Colonic mucosa (tissue), 4 donors: ENCODE results near the gene SCAMP1. TPM values are rescaled to one million over a fixed set of nuclear protein-coding genes. Genes with fewer than 3 reads are reported as not detected.

Experiments used
- DNase-seq: peaks from one replicate; pipeline ENCODE4 v3.0.0-alpha.2; 2020
- H3K27ac ChIP-seq: fragments of 200-600 bp; one replicate; pipeline ENCODE4 v1.8.0; 2021
- H3K27me3 ChIP-seq: fragments of 200-600 bp; one replicate; pipeline ENCODE4 v1.8.0; 2021
- H3K36me3 ChIP-seq: fragments of 200-600 bp; one replicate; pipeline ENCODE4 v1.8.0; 2021
- H3K4me1 ChIP-seq: fragments of 200-600 bp; one replicate; pipeline ENCODE4 v1.8.0; 2021; ENCODE audit warnings: mild to moderate bottlenecking
- H3K4me3 ChIP-seq: fragments of 200-600 bp; one replicate; pipeline ENCODE4 v1.8.0; 2021
- H3K9ac ChIP-seq, 2 donors: one replicate each; pipeline ENCODE4 v1.7.0; 2013; ENCODE audit warnings: control low read depth in 2 of 2, low read depth in 2 of 2, low read length in 2 of 2
- H3K9me3 ChIP-seq: fragments of 200-600 bp; one replicate; pipeline ENCODE4 v1.8.0; 2021
- CTCF ChIP-seq: fragments of 200-600 bp; IDR thresholded peaks from one replicate; pipeline ENCODE4 v1.8.0; 2022; ENCODE audit warnings: antibody characterized with exemption, mild to moderate bottlenecking
- intact Hi-C: fragments of 100-400 bp; cut with DNase I; formaldehyde crosslinking; loops from one replicate; pipeline ENCODE4 v1.14.1; 2022
- total RNA-seq, 2 donors: library from RNA; stranded (reverse); fragmentation: NEBNext Ultra II Directional in 1 of 2; extraction: Animal tissue kit (Norgen Biotek cat#: 25700) in 1 of 2; gene quantifications; one replicate each; pipeline ENCODE4 v1.2.1, GENCODE V29; 2021
- donor health status: healthy.
- donor health status: DM: no; HTN: no; CAD: no.
- donor health status: DM: no; HTN: no; CAD: no.

The SCAMP1 gene
- total RNA-seq, 2 donors from 2014 or later: 26.4 to 53.5 TPM

GRCh38 chr5:78361631-78361993, 1.2 kb downstream of the SCAMP1 start:
- no peak for DNase-seq
- Histone ChIP-seq H3K9me3 (no peaks in the 10 kb centered on the region), H3K4me3 (peak overlapping the region; percentile 72), H3K36me3 (no peaks in the 10 kb centered on the region), H3K27me3 (no peaks in the 10 kb centered on the region), H3K4me1 (peaks cover 6% of the 10 kb centered on the region), H3K27ac (peak overlapping the region; percentile 88), H3K9ac (peak overlapping the region in 1 of 2 donors; percentile 96)
- TF ChIP-seq CTCF: no peak
- intact Hi-C loops: loop anchor here (2.0 kb wide), 1 partner anchor 67 kb away; the partner anchor contains the start of gene AP3B1

GRCh38 chr5:78362220-78362619, 1.8 kb downstream of the SCAMP1 start:
- no peak for TF ChIP-seq CTCF
- no peaks in the 10 kb centered on the region for H3K9me3 ChIP-seq
- intact Hi-C loops: no loop called here
- H3K4me1 ChIP-seq: peaks cover 6% of the 10 kb centered on the region
- H3K9ac ChIP-seq: no peak overlapping the region
- H3K27me3 ChIP-seq: no peaks in the 10 kb centered on the region
- H3K4me3 ChIP-seq: no peak overlapping the region
- DNase-seq: no peak
- H3K36me3 ChIP-seq: no peaks in the 10 kb centered on the region
- no peak overlapping the region for H3K27ac ChIP-seq

- H3K27ac ChIP-seq: no peak overlapping the region
- no peak overlapping the region for H3K4me3 ChIP-seq
- DNase-seq: no peak
- H3K9me3 ChIP-seq: no peaks in the 10 kb centered on the region
- no peaks in the 10 kb centered on the region for H3K27me3 ChIP-seq
- intact Hi-C loops: no loop called here
- H3K36me3 ChIP-seq: no peaks in the 10 kb centered on the region
- no peak for TF ChIP-seq CTCF
- H3K9ac ChIP-seq: no peak overlapping the region
- H3K4me1 ChIP-seq: peaks cover 6% of the 10 kb centered on the region
Observed at GRCh38 chr5:78364005-78364404, 3.6 kb downstream of the SCAMP1 start.

GRCh38 chr5:78367318-78367991, 7.0 kb downstream of the SCAMP1 start:
- Histone ChIP-seq H3K27me3 (no peaks in the 10 kb centered on the region), H3K9me3 (no peaks in the 10 kb centered on the region), H3K4me3 (no peak overlapping the region), H3K9ac (no peak overlapping the region), H3K4me1 (no peaks in the 10 kb centered on the region), H3K27ac (no peak overlapping the region), H3K36me3 (no peaks in the 10 kb centered on the region)
- DNase-seq: no peak
- no peak for TF ChIP-seq CTCF
- intact Hi-C loops: no loop called here

- Histone ChIP-seq H3K9ac (no peak overlapping the region), H3K9me3 (no peaks in the 10 kb centered on the region), H3K27ac (no peak overlapping the region), H3K4me1 (no peaks in the 10 kb centered on the region), H3K27me3 (no peaks in the 10 kb centered on the region), H3K4me3 (no peak overlapping the region), H3K36me3 (no peaks in the 10 kb centered on the region)
- no peak for TF ChIP-seq CTCF
- intact Hi-C loops: no loop called here
- DNase-seq: no peak
Observed at GRCh38 chr5:78369680-78370079, 9.3 kb downstream of the SCAMP1 start.
